ENCODE measurements around the gene SEC16A. TPM values are rescaled to one million over a fixed set of nuclear protein-coding genes. Genes with fewer than 3 reads are reported as not detected.
A peak's percentile ranks its signal among the peaks of the same experiment; 100 is the strongest.
"Not testable (repeated sequence)": the region's sequence is repeated elsewhere in the genome, so short reads cannot be mapped to it uniquely, and the experiment has no call there.

SEC16A gene
- total and polyA plus RNA-seq, 3 donors from 2014 or later, result 67.8 to 103 (median 90.4) TPM

GRCh38 chr9:136411378-136411777, 71.5 kb downstream of the SEC16A start:
- no peaks in the 10 kb centered on the region for H3K9me3 ChIP-seq
- TF ChIP-seq POLR2A (IDR thresholded peaks at IDR 0.05), result no peak
- no peak for TF ChIP-seq CTCF (IDR thresholded peaks at IDR 0.05)
- DNase-seq, result no peak
- no peaks in the 10 kb centered on the region for H3K27me3 ChIP-seq
- H3K36me3 ChIP-seq (ENCODE audit: low read depth, missing control alignments), result no peaks in the 10 kb centered on the region
- peak overlapping the region in 1 of 2 donors; percentile 85 for H3K27ac ChIP-seq
- H3K4me3 ChIP-seq, result peak overlapping the region; percentile 90 to 99
- peaks cover 15% of the 10 kb centered on the region for H3K4me1 ChIP-seq
- intact Hi-C loops (cut with DNase I; ENCODE audit: low total_unique reads), result no loop called here
- WGBS, 2 donors, result 16 to 35% methylated on average over 4 of the region's 4 CpGs

GRCh38 chr9:136410500-136411287, 72.1 kb downstream of the SEC16A start, which contains the start of the genes ENTR1 and PMPCA:
TSS of gene ENTR1 (minus strand) at chr9:136410614. CDS start at chr9:136410397, 217 bp downstream.
TSS of gene PMPCA (plus strand) at chr9:136410658. CDS start at chr9:136410669, 11 bp downstream.
- 0% methylated on average over 11 to 83 of the region's 83 CpGs for WGBS, 2 donors
- intact Hi-C loops (cut with DNase I; ENCODE audit: low total_unique reads), result no loop called here
- H3K4me3 ChIP-seq, result peak within 1 kb of the TSS; percentile 90 to 99

GRCh38 chr9:136409557-136410455, 73.0 kb downstream of the SEC16A start:
- no peak for TF ChIP-seq CTCF (IDR thresholded peaks at IDR 0.05)
- TF ChIP-seq POLR2A (IDR thresholded peaks at IDR 0.05), result no peak
- WGBS, 2 donors, result 3 to 6% methylated on average over 16 to 58 of the region's 71 CpGs
- Histone ChIP-seq H3K27ac (peak overlapping the region; percentile 37 to 85), H3K4me3 (peak overlapping the region; percentile 90 to 99), H3K27me3 (no peaks in the 10 kb centered on the region), H3K4me1 (peaks cover 15% of the 10 kb centered on the region), H3K9me3 (no peaks in the 10 kb centered on the region), H3K36me3 (ENCODE audit: low read depth, missing control alignments) (no peaks in the 10 kb centered on the region)
- DNase-seq, result peak; percentile 57
- intact Hi-C loops (cut with DNase I; ENCODE audit: low total_unique reads), result no loop called here

More at GRCh38 chr9:136410500-136411287, 72.1 kb downstream of the SEC16A start, which contains the start of the genes ENTR1 and PMPCA:
- Histone ChIP-seq H3K9me3 (no peaks in the 10 kb centered on the region), H3K27ac (peak within 1 kb of the TSS; percentile 78 to 85), H3K27me3 (no peaks in the 10 kb centered on the region), H3K36me3 (ENCODE audit: low read depth, missing control alignments) (no peaks in the 10 kb centered on the region), H3K4me1 (peaks cover 15% of the 10 kb centered on the region)
- TF ChIP-seq CTCF (IDR thresholded peaks at IDR 0.05), result no peak
- TF ChIP-seq POLR2A (IDR thresholded peaks at IDR 0.05), result peak; percentile 32
- peak; percentile 94 for DNase-seq

- TF ChIP-seq CTCF (IDR thresholded peaks at IDR 0.05), result no peak
- no peak for TF ChIP-seq POLR2A (IDR thresholded peaks at IDR 0.05)
- Histone ChIP-seq H3K4me1 (peaks cover 15% of the 10 kb centered on the region), H3K36me3 (ENCODE audit: low read depth, missing control alignments) (no peaks in the 10 kb centered on the region), H3K4me3 (no peak overlapping the region), H3K27ac (no peak overlapping the region), H3K27me3 (no peaks in the 10 kb centered on the region), H3K9me3 (no peaks in the 10 kb centered on the region)
- WGBS, 2 donors, result 91 to 93% methylated on average over 7 of the region's 7 CpGs
- intact Hi-C loops (cut with DNase I; ENCODE audit: low total_unique reads), result no loop called here
- no peak for DNase-seq
Observed at GRCh38 chr9:136407911-136408310, 74.9 kb downstream of the SEC16A start.

- WGBS, 2 donors, result 91% methylated on average over 26 to 28 of the region's 28 CpGs
- DNase-seq; H3K4me3 ChIP-seq; intact Hi-C loops (cut with DNase I; ENCODE audit: low total_unique reads); H3K27me3 ChIP-seq; H3K36me3 ChIP-seq (ENCODE audit: low read depth, missing control alignments); H3K27ac ChIP-seq; H3K9me3 ChIP-seq: not testable (repeated sequence)
- peaks cover 15% of the 10 kb centered on the region for H3K4me1 ChIP-seq
Observed at GRCh38 chr9:136407061-136407460, 75.8 kb downstream of the SEC16A start.

GRCh38 chr9:136405904-136406303, 76.9 kb downstream of the SEC16A start:
- DNase-seq; H3K4me3 ChIP-seq; H3K36me3 ChIP-seq (ENCODE audit: low read depth, missing control alignments); H3K27ac ChIP-seq; H3K9me3 ChIP-seq; H3K27me3 ChIP-seq; H3K4me1 ChIP-seq; intact Hi-C loops (cut with DNase I; ENCODE audit: low total_unique reads): not testable (repeated sequence)
- WGBS, 2 donors, result 83 to 95% methylated on average over 10 of the region's 10 CpGs
